Measurements from ENCODE around the gene C7. TPM values are rescaled to one million over a fixed set of nuclear protein-coding genes. Genes with fewer than 3 reads are reported as not detected.

The C7 gene
- total RNA-seq, 1 experiment from 2014 or later = 11.7 TPM

DNA sequence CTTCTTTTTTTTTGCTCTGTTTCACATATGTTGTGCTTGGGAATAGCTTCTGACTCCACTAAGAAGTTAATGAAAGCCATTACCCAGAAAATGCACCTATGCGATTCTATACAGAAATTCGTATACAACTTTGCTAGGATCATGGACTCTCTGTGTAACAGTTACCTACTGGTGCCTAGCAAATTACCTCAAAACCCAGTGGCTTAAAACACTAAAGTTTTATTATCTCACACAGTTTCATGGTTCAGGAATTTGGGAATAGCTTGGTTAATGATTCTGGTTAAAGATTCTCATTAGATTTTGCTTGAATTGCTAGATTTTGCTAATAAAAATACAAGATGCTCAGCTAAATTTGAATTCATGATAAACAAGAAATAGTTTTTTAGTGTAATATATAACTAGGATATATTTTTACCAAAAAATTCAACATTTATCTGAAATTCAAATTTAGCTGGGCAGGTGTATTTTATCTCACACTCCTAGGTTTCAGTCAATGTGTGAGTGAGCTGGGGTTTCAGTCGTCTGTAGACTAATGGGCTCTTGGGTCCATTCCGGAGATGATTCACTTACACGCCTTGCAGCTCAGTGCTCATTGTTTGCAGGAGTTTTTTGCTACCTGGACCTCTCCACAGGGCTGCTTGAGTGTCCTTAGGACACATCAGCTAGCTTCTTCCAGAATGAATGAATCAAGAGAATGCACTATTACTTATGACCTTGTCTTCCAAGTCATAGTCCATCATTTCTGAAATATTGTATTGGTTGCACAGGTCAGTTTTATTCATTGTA is 86.7 kb downstream of the C7 start:
- no peak for TF ChIP-seq EZH2 (IDR thresholded peaks at IDR 0.05; ENCODE audit: borderline replicate concordance, low read depth, low read length, poor library complexity, severe bottlenecking)
- TF ChIP-seq, protein P1, sequence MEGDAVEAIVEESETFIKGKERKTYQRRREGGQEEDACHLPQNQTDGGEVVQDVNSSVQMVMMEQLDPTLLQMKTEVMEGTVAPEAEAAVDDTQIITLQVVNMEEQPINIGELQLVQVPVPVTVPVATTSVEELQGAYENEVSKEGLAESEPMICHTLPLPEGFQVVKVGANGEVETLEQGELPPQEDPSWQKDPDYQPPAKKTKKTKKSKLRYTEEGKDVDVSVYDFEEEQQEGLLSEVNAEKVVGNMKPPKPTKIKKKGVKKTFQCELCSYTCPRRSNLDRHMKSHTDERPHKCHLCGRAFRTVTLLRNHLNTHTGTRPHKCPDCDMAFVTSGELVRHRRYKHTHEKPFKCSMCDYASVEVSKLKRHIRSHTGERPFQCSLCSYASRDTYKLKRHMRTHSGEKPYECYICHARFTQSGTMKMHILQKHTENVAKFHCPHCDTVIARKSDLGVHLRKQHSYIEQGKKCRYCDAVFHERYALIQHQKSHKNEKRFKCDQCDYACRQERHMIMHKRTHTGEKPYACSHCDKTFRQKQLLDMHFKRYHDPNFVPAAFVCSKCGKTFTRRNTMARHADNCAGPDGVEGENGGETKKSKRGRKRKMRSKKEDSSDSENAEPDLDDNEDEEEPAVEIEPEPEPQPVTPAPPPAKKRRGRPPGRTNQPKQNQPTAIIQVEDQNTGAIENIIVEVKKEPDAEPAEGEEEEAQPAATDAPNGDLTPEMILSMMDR (conservative IDR thresholded peaks at IDR 0.05; ENCODE audit: low read depth, low read length) = no peak
- ChIA-PET CTCF (no interaction called here), POLR2A (ENCODE audit: low non-redundant PET) (no interaction called here)
- Histone ChIP-seq H3K9me3 (ENCODE audit: low read depth, low read length, poor library complexity, severe bottlenecking) (no peaks in the 10 kb centered on the region), H3K36me3 (ENCODE audit: insufficient read depth, low read length, poor library complexity, severe bottlenecking) (no peaks in the 10 kb centered on the region), H3K4me3 (ENCODE audit: low read depth, low read length, poor library complexity, severe bottlenecking) (no peak overlapping the region), H3K4me1 (ENCODE audit: insufficient read depth, low read length, poor library complexity, severe bottlenecking) (no peaks in the 10 kb centered on the region), H3K27me3 (replicated peaks; ENCODE audit: insufficient read depth, low read depth, low read length, poor library complexity) (no peaks in the 10 kb centered on the region), H3K27ac (ENCODE audit: low read depth, low read length, poor library complexity, severe bottlenecking) (no peak overlapping the region)
- intact Hi-C loops (cut with micrococcal nuclease; ENCODE audit: unreplicated experiment) = no loop called here
- BruUV-seq (replicated peaks) = no TSS peak
- DNase-seq (ENCODE audit: low spot score) = no peak

- CTCF ChIA-PET = no interaction called here
- H3K4me3 ChIP-seq (ENCODE audit: low read depth, low read length, poor library complexity, severe bottlenecking) = no peak overlapping the region
- POLR2A ChIA-PET (ENCODE audit: low non-redundant PET) = no interaction called here
- H3K9me3 ChIP-seq (ENCODE audit: low read depth, low read length, poor library complexity, severe bottlenecking) = no peaks in the 10 kb centered on the region
- H3K27me3 ChIP-seq (replicated peaks; ENCODE audit: insufficient read depth, low read depth, low read length, poor library complexity) = no peaks in the 10 kb centered on the region
- H3K36me3 ChIP-seq (ENCODE audit: insufficient read depth, low read length, poor library complexity, severe bottlenecking) = no peaks in the 10 kb centered on the region
- H3K4me1 ChIP-seq (ENCODE audit: insufficient read depth, low read length, poor library complexity, severe bottlenecking) = no peaks in the 10 kb centered on the region
- H3K27ac ChIP-seq (ENCODE audit: low read depth, low read length, poor library complexity, severe bottlenecking) = no peak overlapping the region
- TF ChIP-seq, protein P1 (conservative IDR thresholded peaks at IDR 0.05; ENCODE audit: low read depth, low read length) = no peak
- DNase-seq (ENCODE audit: low spot score) = no peak
- no TSS peak for BruUV-seq (replicated peaks)
- intact Hi-C loops (cut with micrococcal nuclease; ENCODE audit: unreplicated experiment) = no loop called here
Measured at GRCh38 chr5:40999142-40999541, 89.8 kb downstream of the C7 start.

DNA sequence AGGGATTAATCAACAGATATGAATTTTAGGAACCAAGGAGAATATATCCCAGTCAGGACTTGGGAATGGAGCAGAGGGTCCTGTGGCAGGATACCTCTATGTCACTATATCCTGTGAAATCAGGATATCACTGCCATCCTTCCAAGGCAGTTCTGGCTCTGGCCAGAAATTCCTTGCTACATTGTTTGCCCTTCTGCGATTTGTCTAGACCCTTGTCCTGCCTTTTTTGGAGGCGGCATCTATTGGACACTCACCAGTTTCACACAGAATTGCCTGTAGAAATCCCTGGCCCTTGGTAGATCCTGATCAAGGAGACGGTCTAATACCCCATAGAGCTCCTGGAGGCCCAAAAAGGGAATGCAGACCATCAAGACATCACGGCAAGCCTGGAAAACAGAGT is 90.7 kb downstream of the C7 start:
- no peaks in the 10 kb centered on the region for H3K4me1 ChIP-seq (ENCODE audit: insufficient read depth, low read length, poor library complexity, severe bottlenecking)
- H3K9me3 ChIP-seq (ENCODE audit: low read depth, low read length, poor library complexity, severe bottlenecking) = no peaks in the 10 kb centered on the region
- H3K36me3 ChIP-seq (ENCODE audit: insufficient read depth, low read length, poor library complexity, severe bottlenecking) = no peaks in the 10 kb centered on the region
- no peak for DNase-seq (ENCODE audit: low spot score)
- BruUV-seq (replicated peaks) = no TSS peak
- H3K4me3 ChIP-seq (ENCODE audit: low read depth, low read length, poor library complexity, severe bottlenecking) = no peak overlapping the region
- CTCF ChIA-PET = no interaction called here
- no peak for TF ChIP-seq EZH2 (IDR thresholded peaks at IDR 0.05; ENCODE audit: borderline replicate concordance, low read depth, low read length, poor library complexity, severe bottlenecking)
- TF ChIP-seq, protein P1 (conservative IDR thresholded peaks at IDR 0.05; ENCODE audit: low read depth, low read length) = no peak
- H3K27me3 ChIP-seq (replicated peaks; ENCODE audit: insufficient read depth, low read depth, low read length, poor library complexity) = no peaks in the 10 kb centered on the region
- POLR2A ChIA-PET (ENCODE audit: low non-redundant PET) = no interaction called here
- intact Hi-C loops (cut with micrococcal nuclease; ENCODE audit: unreplicated experiment) = no loop called here
- no peak overlapping the region for H3K27ac ChIP-seq (ENCODE audit: low read depth, low read length, poor library complexity, severe bottlenecking)
